OCI-LY3 (cell line): ENCODE measurements around the gene DEXI.

Source experiments
- H2AFZ ChIP-seq: fragments of 200-600, 300-600 bp; shearing (Covaris generic); 2 replicates; pipeline ENCODE4 v1.6.0; 2014; ENCODE audit warnings: antibody characterized with exemption, low read depth, low read length
- H3K27ac ChIP-seq: fragments of 200-600, 300-600 bp; sonication (generic); 2 replicates; pipeline ENCODE4 v1.5.1; 2014; ENCODE audit warnings: mild to moderate bottlenecking, low read length, moderate library complexity, mixed read lengths
- H3K27me3 ChIP-seq: fragments of 200-600, 300-600 bp; sonication (generic); 2 replicates; pipeline ENCODE4 v1.6.1; 2014; ENCODE audit warnings: low read depth, low read length, mixed read lengths
- H3K36me3 ChIP-seq: fragments of 200-600, 300-600 bp; sonication (generic); replicated peaks from 2 replicates; pipeline ENCODE3; 2014; ENCODE audit warnings: low read depth, low read length, mixed read lengths
- H3K4me1 ChIP-seq: fragments of 300-600, 200-600 bp; sonication (generic); 2 replicates; pipeline ENCODE4 v1.6.1; 2014; ENCODE audit warnings: low read length, mixed read lengths
- H3K4me2 ChIP-seq: fragments of 200-600, 300-600 bp; sonication (generic); 2 replicates; pipeline ENCODE4 v1.6.1; 2014; ENCODE audit warnings: low read length, mixed read lengths
- H3K4me3 ChIP-seq: fragments of 300-600, 200-600 bp; sonication (generic); 2 replicates; pipeline ENCODE4 v1.5.1; 2014; ENCODE audit warnings: antibody characterized with exemption, mild to moderate bottlenecking, low read length, moderate library complexity
- H3K79me2 ChIP-seq: fragments of 300-600, 200-600 bp; shearing (Covaris generic); 2 replicates; pipeline ENCODE4 v1.6.1; 2014; ENCODE audit warnings: mild to moderate bottlenecking, low read length, mixed read lengths
- H3K9ac ChIP-seq: fragments of 300-600, 200-600 bp; shearing (Covaris generic); 2 replicates; pipeline ENCODE4 v1.6.0; 2014; ENCODE audit warnings: mild to moderate bottlenecking, low read length, moderate library complexity
- H3K9me3 ChIP-seq: fragments of 200-600, 300-600 bp; shearing (Covaris generic); 2 replicates; pipeline ENCODE4 v1.6.1; 2014; ENCODE audit warnings: low read length, mixed read lengths; ENCODE audit not compliant: insufficient read depth
- H4K20me1 ChIP-seq: fragments of 200-600, 300-600 bp; sonication (generic); 2 replicates; pipeline ENCODE4 v1.6.1; 2016; ENCODE audit warnings: low read length, mixed read lengths; ENCODE audit not compliant: insufficient read depth
- EZH2phosphoT487 ChIP-seq: fragments of 200-600 bp; shearing (Covaris generic); IDR thresholded peaks from 2 replicates; pipeline ENCODE4 v1.6.1; 2018; ENCODE audit warnings: antibody characterized with exemption, mixed run types, low read depth
- TF ChIP-seq, protein P1 (sequence below): fragments of 200-600, 300-600 bp; sonication (generic); IDR thresholded peaks from 2 replicates; pipeline ENCODE4 v1.5.1; 2014; ENCODE audit warnings: antibody characterized with exemption, low read length, low read depth

Gene DEXI

DNA sequence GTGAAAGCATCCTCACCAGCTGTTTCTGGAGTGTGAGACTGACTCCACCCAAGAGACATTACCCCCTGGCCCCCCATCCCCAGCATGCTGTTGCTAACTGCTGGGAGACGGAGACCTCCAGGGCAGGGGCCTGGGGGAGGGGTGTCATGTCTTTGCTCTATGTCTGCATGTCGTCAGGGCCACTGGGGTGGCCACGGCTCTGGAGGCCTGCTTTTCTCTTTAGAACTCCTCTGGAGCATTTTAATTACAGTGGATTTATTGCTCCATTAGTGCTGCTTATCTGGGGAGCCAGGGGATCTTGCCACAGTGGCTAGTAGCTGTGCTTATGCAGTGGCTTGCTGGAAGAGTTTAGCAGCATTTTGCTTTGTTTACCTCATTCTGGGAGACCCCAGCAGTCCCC lies 34.4 kb upstream of the DEXI start:
- no peak overlapping the region for H3K9ac ChIP-seq
- H3K36me3 ChIP-seq = peaks cover 33% of the 10 kb centered on the region

DNA sequence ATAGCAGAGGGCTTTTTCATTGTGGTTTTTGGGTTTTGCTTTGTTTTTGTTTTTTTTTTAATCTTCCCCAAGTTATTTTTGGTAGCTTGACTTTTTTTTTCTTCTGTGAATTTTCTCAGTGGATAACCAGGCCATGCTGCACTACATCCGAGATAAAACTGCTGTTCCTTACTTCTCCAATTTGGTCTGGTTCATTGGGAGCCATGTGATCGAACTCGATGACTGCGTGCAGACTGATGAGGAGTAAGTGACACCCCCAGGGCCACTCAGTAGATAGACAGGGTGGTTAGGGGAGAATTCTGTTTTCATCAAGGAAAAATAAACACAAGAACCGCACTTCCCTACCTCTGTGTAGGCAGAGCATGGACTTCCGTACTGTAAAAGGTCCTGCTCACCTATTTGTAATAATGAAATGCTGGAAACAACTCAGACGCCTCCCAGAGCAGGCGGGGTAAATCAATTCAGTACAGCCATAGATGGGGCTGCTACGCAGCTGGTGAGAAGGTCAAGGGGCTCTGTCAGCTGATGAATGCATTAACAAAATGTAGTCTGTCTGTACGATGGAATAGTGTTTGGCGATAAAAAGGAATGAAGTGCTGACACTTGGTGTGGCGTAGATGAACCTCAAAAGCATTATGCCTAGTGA lies 30.7 kb upstream of the DEXI start:
- Histone ChIP-seq H2AFZ (no peak overlapping the region), H3K4me1 (peaks cover 4% of the 10 kb centered on the region; the same call in 1 of the 2 replicates), H3K27me3 (no peaks in the 10 kb centered on the region), H3K4me3 (no peak overlapping the region), H4K20me1 (no peaks in the 10 kb centered on the region), H3K79me2 (no peaks in the 10 kb centered on the region), H3K4me2 (no peak overlapping the region), H3K27ac (no peak overlapping the region), H3K36me3 (peaks cover 27% of the 10 kb centered on the region), H3K9ac (no peak overlapping the region), H3K9me3 (no peaks in the 10 kb centered on the region)
- TF ChIP-seq, protein P1, sequence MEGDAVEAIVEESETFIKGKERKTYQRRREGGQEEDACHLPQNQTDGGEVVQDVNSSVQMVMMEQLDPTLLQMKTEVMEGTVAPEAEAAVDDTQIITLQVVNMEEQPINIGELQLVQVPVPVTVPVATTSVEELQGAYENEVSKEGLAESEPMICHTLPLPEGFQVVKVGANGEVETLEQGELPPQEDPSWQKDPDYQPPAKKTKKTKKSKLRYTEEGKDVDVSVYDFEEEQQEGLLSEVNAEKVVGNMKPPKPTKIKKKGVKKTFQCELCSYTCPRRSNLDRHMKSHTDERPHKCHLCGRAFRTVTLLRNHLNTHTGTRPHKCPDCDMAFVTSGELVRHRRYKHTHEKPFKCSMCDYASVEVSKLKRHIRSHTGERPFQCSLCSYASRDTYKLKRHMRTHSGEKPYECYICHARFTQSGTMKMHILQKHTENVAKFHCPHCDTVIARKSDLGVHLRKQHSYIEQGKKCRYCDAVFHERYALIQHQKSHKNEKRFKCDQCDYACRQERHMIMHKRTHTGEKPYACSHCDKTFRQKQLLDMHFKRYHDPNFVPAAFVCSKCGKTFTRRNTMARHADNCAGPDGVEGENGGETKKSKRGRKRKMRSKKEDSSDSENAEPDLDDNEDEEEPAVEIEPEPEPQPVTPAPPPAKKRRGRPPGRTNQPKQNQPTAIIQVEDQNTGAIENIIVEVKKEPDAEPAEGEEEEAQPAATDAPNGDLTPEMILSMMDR = no peak
- TF ChIP-seq EZH2phosphoT487 = no peak

More for the DNA sequence above, 34.4 kb upstream of the DEXI start:
- H3K9me3 ChIP-seq = no peaks in the 10 kb centered on the region
- TF ChIP-seq, protein P1 = no peak
- no peak for TF ChIP-seq EZH2phosphoT487
- H3K27me3 ChIP-seq = no peaks in the 10 kb centered on the region
- no peak overlapping the region for H3K27ac ChIP-seq
- H3K4me3 ChIP-seq = no peak overlapping the region
- no peak overlapping the region for H3K4me2 ChIP-seq
- H2AFZ ChIP-seq = no peak overlapping the region
- H3K4me1 ChIP-seq = peaks cover 34% of the 10 kb centered on the region
- no peaks in the 10 kb centered on the region for H3K79me2 ChIP-seq
- no peaks in the 10 kb centered on the region for H4K20me1 ChIP-seq

DNA sequence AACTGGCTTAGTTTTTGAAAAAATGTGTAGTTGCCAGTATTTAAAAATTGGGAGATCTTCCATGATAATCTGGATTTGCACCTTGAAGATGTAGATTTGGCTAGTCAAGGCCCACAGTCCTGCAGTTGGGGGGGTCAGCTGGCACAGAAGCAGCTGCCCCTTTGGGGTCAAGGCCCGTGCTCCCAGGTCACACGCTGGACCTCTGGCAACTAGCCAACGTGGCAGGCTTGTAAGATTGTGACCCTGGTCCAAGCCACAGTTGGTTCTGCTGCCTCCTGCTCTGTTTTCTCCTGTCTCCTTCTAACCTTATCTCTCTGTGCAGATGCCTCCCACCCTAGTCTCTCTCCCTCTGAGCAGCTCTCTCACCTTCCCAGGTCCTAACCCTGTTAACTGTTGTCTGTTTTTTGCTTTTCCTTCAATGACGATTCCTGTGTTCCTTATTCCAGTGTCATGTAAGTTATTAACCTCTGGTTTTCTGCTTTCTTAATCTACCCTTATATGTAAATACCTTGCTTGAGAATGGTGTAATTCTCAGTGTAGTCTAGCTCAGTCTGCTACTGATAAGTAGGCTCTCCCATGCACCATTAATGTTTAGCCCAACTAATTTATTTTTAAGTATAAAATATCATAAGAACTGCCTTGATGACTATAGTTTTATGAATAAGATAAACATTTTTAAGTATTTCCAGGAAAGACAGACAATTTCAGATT lies 30.0 kb upstream of the DEXI start:
- Histone ChIP-seq H3K9me3 (no peaks in the 10 kb centered on the region), H3K4me3 (no peak overlapping the region), H3K27ac (no peak overlapping the region), H3K36me3 (peaks cover 27% of the 10 kb centered on the region), H3K9ac (no peak overlapping the region), H3K4me1 (peaks cover 4% of the 10 kb centered on the region; the same call in 1 of the 2 replicates), H2AFZ (no peak overlapping the region), H3K79me2 (no peaks in the 10 kb centered on the region), H3K27me3 (no peaks in the 10 kb centered on the region), H4K20me1 (no peaks in the 10 kb centered on the region), H3K4me2 (no peak overlapping the region)
- no peak for TF ChIP-seq EZH2phosphoT487
- TF ChIP-seq, protein P1 = no peak

DNA sequence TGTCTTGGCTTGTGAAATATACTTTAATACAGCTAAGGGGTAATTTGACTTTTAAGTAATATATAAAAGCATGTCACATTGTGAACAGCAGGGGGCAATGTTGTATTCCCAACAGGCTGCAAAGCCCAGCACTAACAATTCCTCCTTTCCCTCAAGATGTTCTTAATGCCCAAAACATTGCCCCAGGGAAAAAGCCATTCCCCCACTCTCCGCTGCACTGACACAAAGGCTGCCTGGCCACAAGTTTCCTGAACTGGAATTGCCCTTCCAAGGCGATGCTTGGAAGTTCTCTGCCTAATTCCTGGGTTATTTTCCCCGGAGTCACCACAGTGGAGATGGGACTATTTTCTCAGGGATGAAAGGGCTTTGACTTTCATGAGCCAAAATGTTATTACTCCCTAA lies 29.3 kb upstream of the DEXI start:
- H3K27me3 ChIP-seq = no peaks in the 10 kb centered on the region

More for the DNA sequence above, 29.3 kb upstream of the DEXI start:
- Histone ChIP-seq H3K27ac (no peak overlapping the region), H2AFZ (no peak overlapping the region), H3K4me2 (no peak overlapping the region), H3K4me3 (no peak overlapping the region), H3K4me1 (peaks cover 10% of the 10 kb centered on the region), H3K79me2 (no peaks in the 10 kb centered on the region), H3K9ac (no peak overlapping the region), H3K9me3 (no peaks in the 10 kb centered on the region), H4K20me1 (no peaks in the 10 kb centered on the region), H3K36me3 (peaks cover 25% of the 10 kb centered on the region)
- TF ChIP-seq, protein P1 = peak; percentile 71
- no peak for TF ChIP-seq EZH2phosphoT487
